ENCODE results near the gene PI4KA. TPM values are rescaled to one million over a fixed set of nuclear protein-coding genes. Genes with fewer than 3 reads are reported as not detected.

Gene PI4KA
- total RNA-seq, 3 donors from 2014 or later (not counting 1 experiment from before 2014, with no cell fraction given) = 208 to 233 (median 215) TPM

- no peaks in the 10 kb centered on the region for H3K9me3 ChIP-seq (ENCODE audit: control insufficient read depth, insufficient read depth, low read length)
- intact Hi-C loops (cut with micrococcal nuclease) = loop anchor here (1.0 kb wide), 1 partner anchor 59 kb away; the partner anchor contains the start of gene CRKL
- H3K36me3 Mint-ChIP-seq = no peaks in the 10 kb centered on the region
- peak overlapping the region; percentile 89 to 92 for H3K27ac Mint-ChIP-seq
- H3K4me1 Mint-ChIP-seq = peaks cover 54 to 72% of the 10 kb centered on the region in 2 donors
- DNase-seq (peak; percentile 19 to 83), ATAC-seq (peak; percentile 54 to 62 (median 58))
- peak overlapping the region; percentile 97 for H3K4me3 ChIP-seq (ENCODE audit: low read length)
- H3K27ac ChIP-seq (ENCODE audit: low read length) = peak overlapping the region; percentile 86
- no peaks in the 10 kb centered on the region for H3K27me3 ChIP-seq (ENCODE audit: control insufficient read depth, insufficient read depth, low read length)
- peaks cover 2% of the 10 kb centered on the region for H3K36me3 ChIP-seq (ENCODE audit: control insufficient read depth, insufficient read depth, low read length)
- TF ChIP-seq, protein P1, sequence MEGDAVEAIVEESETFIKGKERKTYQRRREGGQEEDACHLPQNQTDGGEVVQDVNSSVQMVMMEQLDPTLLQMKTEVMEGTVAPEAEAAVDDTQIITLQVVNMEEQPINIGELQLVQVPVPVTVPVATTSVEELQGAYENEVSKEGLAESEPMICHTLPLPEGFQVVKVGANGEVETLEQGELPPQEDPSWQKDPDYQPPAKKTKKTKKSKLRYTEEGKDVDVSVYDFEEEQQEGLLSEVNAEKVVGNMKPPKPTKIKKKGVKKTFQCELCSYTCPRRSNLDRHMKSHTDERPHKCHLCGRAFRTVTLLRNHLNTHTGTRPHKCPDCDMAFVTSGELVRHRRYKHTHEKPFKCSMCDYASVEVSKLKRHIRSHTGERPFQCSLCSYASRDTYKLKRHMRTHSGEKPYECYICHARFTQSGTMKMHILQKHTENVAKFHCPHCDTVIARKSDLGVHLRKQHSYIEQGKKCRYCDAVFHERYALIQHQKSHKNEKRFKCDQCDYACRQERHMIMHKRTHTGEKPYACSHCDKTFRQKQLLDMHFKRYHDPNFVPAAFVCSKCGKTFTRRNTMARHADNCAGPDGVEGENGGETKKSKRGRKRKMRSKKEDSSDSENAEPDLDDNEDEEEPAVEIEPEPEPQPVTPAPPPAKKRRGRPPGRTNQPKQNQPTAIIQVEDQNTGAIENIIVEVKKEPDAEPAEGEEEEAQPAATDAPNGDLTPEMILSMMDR (IDR thresholded peaks at IDR 0.05) = no peak
- H3K4me3 Mint-ChIP-seq = peak overlapping the region; percentile 94
- WGBS (ENCODE audit: insufficient coverage) = under 1% methylated on average over 38 of the region's 38 CpGs
- H3K27me3 Mint-ChIP-seq (ENCODE audit: low read depth in 2 of 2) = no peaks in the 10 kb centered on the region
- H3K4me1 ChIP-seq (ENCODE audit: control insufficient read depth, insufficient read depth, low read length) = peaks cover 56% of the 10 kb centered on the region
- no peaks in the 10 kb centered on the region for H3K9me3 Mint-ChIP-seq
These were observed 585 bp downstream of the PI4KA start for GRCh38 chr22:20857838-20858614.

DNA sequence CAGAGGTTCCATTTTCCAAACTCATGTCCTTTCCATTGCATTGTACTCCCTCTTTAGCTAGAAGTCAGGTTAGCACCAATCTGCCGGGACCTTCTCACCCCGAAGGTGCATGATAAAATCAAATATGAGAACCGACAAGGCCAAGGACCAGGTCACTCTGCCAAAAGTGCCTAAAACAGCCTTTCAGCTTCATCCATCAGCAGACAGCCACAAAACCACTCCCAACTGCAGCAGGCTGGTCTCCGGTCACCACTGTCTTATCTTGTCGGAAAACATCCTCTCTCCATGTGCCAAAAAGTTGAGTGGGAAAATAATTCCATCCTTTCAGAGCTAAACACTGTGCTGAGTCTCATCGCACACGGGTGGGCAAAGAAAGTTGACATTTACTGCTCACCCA, 1.4 kb downstream of the PI4KA start:
- Mint-ChIP-seq H3K9me3 (no peaks in the 10 kb centered on the region), H3K4me3 (peak overlapping the region; percentile 94), H3K27me3 (ENCODE audit: low read depth in 2 of 2) (no peaks in the 10 kb centered on the region), H3K27ac (peak overlapping the region; percentile 89 to 92), H3K4me1 (peaks cover 55 to 72% of the 10 kb centered on the region in 2 donors), H3K36me3 (no peaks in the 10 kb centered on the region)
- Histone ChIP-seq H3K27ac (ENCODE audit: low read length) (no peak overlapping the region), H3K27me3 (ENCODE audit: control insufficient read depth, insufficient read depth, low read length) (no peaks in the 10 kb centered on the region), H3K36me3 (ENCODE audit: control insufficient read depth, insufficient read depth, low read length) (peaks cover 2% of the 10 kb centered on the region), H3K4me3 (ENCODE audit: low read length) (peak overlapping the region; percentile 97), H3K9me3 (ENCODE audit: control insufficient read depth, insufficient read depth, low read length) (no peaks in the 10 kb centered on the region), H3K4me1 (ENCODE audit: control insufficient read depth, insufficient read depth, low read length) (peaks cover 48% of the 10 kb centered on the region)
- ATAC-seq = no peak
- intact Hi-C loops (cut with micrococcal nuclease) = no loop called here
- TF ChIP-seq, protein P1 (IDR thresholded peaks at IDR 0.05) = no peak
- 58% methylated on average over 7 of the region's 7 CpGs for WGBS (ENCODE audit: insufficient coverage)
- DNase-seq = no peak

- Histone ChIP-seq H3K27ac (ENCODE audit: low read length) (no peak overlapping the region), H3K4me1 (ENCODE audit: control insufficient read depth, insufficient read depth, low read length) (peaks cover 21% of the 10 kb centered on the region), H3K4me3 (ENCODE audit: low read length) (no peak overlapping the region), H3K36me3 (ENCODE audit: control insufficient read depth, insufficient read depth, low read length) (no peaks in the 10 kb centered on the region), H3K27me3 (ENCODE audit: control insufficient read depth, insufficient read depth, low read length) (no peaks in the 10 kb centered on the region), H3K9me3 (ENCODE audit: control insufficient read depth, insufficient read depth, low read length) (no peaks in the 10 kb centered on the region)
- TF ChIP-seq, protein P1 (IDR thresholded peaks at IDR 0.05) = no peak
- Mint-ChIP-seq H3K4me3 (no peak overlapping the region), H3K9me3 (no peaks in the 10 kb centered on the region), H3K36me3 (no peaks in the 10 kb centered on the region), H3K4me1 (peaks cover 55 to 63% of the 10 kb centered on the region in 2 donors), H3K27ac (peak overlapping the region in 1 of 2 donors; percentile 21), H3K27me3 (ENCODE audit: low read depth in 2 of 2) (no peaks in the 10 kb centered on the region)
- whole genome bisulfite sequencing (ENCODE audit: insufficient coverage) = 91% methylated on average over 3 of the region's 3 CpGs
- intact Hi-C loops (cut with micrococcal nuclease) = no loop called here
- ATAC-seq (no peak), DNase-seq (no peak)
These were observed 5.4 kb downstream of the PI4KA start for GRCh38 chr22:20853236-20853660.

Measured in natural killer cell (primary cell).